Epithelial cell of esophagus (primary cell): ENCODE results near the gene BCAT1.

Source experiments
- DNase-seq: peaks from one replicate; pipeline ENCODE4 v3.0.0; 2010; ENCODE audit warnings: low read depth
- H3K4me3 ChIP-seq: 2 replicates; pipeline ENCODE4 v1.5.1; 2011; ENCODE audit warnings: mild to moderate bottlenecking, low read length, control low read depth
- TF ChIP-seq, protein P1 (sequence below): IDR thresholded peaks from 2 replicates; pipeline ENCODE4 v1.5.1; 2011; ENCODE audit warnings: low read depth, mild to moderate bottlenecking, low read length, control low read depth, inconsistent platforms; ENCODE audit not compliant: insufficient read depth; ENCODE audit errors: missing control alignments

BCAT1 gene

DNA sequence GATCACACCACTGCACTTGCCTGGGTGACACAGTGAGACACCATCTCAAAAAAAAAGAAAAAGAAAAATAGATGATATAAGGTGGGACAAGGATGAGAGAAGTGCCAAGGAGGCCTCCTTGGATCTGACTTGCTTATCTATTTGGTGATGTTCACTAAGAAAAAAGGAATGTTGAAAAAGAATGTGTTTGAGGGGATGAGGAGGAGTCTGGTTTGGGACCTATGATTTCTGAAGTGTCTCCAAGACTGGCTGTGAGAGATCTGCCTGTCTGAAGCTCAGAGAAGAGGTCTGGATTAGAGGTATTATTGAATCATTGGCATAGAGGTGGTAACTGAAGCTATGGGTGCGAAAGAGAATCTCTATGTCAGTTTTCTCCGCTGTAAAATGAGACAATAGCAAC, 42.8 kb downstream of the BCAT1 start:
- no peak for DNase-seq
- TF ChIP-seq, protein P1, sequence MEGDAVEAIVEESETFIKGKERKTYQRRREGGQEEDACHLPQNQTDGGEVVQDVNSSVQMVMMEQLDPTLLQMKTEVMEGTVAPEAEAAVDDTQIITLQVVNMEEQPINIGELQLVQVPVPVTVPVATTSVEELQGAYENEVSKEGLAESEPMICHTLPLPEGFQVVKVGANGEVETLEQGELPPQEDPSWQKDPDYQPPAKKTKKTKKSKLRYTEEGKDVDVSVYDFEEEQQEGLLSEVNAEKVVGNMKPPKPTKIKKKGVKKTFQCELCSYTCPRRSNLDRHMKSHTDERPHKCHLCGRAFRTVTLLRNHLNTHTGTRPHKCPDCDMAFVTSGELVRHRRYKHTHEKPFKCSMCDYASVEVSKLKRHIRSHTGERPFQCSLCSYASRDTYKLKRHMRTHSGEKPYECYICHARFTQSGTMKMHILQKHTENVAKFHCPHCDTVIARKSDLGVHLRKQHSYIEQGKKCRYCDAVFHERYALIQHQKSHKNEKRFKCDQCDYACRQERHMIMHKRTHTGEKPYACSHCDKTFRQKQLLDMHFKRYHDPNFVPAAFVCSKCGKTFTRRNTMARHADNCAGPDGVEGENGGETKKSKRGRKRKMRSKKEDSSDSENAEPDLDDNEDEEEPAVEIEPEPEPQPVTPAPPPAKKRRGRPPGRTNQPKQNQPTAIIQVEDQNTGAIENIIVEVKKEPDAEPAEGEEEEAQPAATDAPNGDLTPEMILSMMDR, result no peak
- H3K4me3 ChIP-seq, result no peak overlapping the region

DNA sequence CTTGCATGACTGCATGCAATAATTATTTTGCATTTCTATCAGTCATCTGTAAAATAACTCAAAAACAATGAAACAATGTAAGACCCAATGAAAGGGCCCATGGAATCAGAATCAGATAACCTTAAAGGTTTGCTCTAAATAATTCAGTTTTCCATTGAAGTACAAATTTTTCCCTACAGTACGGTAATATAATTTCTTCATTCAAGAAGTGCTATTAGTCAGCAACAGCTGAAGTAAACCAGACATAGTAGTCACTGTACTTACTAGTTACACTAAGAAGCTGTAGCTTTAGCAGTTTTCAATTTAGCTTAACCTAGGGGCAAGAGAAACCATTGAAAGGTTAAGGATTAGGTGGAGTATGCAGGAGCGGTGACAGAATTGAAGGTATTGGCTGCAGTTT, 43.5 kb downstream of the BCAT1 start:
- no peak for DNase-seq
- no peak overlapping the region for H3K4me3 ChIP-seq

DNA sequence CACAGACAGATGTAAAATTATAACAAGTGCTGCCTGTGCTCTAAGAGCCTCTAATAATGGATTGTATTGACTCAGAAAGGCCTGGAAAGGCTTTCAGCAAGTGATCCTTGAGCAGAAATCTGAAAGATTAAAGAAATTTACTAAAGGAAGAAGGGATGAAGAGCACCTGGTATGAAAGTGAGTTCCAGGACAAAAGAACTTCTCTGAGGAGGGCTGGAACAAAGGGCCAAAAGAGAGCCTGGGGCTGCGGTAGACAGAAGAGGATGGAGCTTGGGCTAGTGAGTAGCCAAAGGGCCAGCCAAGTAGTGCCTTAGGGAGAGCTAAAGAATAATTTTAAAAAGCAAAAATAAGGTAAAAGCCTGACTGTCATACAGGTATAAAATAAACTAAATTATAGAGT, 44.0 kb downstream of the BCAT1 start:
- TF ChIP-seq, protein P1, result no peak
- H3K4me3 ChIP-seq, result no peak overlapping the region
- DNase-seq, result no peak

More for the DNA sequence above, 43.5 kb downstream of the BCAT1 start:
- TF ChIP-seq, protein P1, result no peak

DNA sequence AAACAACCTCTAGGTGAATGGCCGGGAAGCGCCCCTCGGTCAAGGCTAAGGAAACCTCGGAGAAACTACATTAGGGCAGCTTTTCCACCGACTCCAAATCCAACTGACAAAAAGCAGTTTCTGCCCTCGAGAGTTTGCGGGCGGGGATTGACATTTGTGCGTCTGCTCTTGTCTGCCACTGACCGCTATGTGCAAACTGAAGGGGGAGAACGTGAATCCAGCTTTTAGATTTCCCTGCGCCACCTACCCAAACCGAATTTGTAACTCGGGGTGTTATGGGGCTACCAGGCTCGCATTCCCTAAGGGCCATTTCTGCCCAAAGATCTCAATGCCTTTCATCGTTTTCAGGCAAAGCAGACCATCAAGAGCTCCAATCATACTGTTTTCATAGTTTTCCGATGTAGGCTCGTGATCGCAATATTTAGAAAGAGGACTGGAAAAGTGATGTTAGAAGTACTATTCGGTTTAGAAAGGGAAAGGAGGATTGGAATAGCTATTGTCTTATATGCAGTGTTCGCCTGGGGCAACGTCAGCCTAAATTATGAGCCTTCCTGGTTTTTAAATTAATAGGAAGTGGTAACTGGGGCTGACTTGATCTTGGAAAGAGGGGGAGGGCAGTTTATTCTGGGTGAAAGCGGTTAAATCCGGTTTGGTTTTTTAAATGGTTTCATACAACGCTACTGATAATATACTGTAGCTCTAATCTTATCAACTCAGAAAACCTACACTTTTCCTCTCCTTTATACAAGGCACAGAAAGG, 45.4 kb downstream of the BCAT1 start:
- TF ChIP-seq, protein P1, result no peak
- peak overlapping the region; percentile 58 for H3K4me3 ChIP-seq
- no peak for DNase-seq

DNA sequence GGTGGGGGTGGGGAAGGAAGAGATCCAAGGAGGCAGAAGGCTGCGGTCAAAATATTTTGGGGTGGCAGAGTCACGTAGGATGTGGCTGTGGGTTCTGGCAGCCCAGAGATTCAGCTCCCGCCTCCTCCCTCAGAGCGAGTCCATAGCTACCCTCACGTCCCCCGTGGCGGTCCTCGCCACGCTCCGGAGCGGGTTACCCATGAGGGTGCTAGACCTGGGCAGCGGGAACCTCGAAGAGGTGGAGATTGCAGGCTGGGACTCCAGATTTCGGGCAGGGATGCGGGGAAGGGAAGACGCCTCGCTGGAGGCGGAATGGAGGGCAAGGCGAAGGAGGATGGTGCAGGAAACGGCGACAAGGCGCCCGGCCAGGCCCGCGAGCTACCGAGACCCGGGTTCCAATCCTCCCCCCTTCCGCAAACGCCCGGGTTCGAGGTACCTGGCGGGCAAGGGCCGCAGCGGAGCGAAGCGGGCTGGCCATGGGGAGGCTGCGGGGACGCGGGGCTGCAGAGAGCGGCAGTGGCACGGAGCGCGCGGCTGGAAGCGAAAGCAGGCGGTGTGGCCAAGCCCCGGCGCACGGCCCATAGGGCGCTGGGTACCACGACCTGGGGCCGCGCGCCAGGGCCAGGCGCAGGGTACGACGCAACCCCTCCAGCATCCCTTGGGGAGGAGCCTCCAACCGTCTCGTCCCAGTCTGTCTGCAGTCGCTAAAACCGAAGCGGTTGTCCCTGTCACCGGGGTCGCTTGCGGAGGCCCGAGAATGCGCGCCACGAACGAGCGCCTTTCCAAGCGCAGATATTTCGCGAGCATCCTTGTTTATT, 46.2 kb downstream of the BCAT1 start:
- H3K4me3 ChIP-seq, result peak overlapping the region; percentile 58
- peak; percentile 43 for DNase-seq
- TF ChIP-seq, protein P1, result no peak

DNA sequence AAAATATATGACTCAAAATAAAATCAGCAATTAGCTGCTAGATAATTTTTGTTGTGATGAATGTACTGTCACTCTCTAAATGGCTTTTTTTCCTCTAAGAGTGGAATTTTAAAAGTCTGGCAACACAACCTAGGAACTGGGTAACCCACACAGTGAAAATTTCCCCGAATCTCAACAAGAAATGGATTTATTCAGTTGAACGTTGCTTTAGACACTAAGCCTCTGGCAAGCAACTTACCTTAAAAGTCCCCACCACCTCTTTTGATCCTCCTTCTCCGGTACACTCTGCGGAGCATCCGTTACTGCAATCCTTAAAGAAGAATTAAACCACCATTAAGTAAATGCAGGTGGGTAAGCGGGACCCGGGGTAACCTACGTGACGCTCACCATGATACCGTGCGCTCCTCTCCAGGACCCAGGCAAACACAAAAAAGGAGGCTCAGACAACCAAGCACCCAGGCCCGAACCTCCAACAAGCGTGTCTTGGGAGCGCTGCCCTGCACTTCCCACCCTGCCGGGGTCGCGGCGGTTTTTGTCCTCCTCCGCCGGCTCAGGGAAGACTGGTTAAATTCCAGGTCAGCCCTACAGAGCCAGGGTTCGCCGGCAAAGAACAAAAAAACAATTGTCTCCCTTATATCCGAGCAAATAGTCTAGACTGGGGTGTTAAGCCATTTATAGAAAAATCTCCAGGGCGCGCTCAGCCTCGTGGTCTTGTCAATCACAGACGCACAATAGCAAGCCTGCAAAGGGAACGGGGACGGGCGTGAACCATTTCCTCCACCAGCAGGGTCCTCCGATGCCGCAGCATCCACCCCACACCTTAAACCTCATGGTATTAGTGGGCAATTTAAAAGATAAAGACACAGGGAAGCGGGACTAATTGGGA, 47.1 kb downstream of the BCAT1 start:
- peak; percentile 41 for DNase-seq
- peak overlapping the region; percentile 58 for H3K4me3 ChIP-seq

More for the DNA sequence above, 47.1 kb downstream of the BCAT1 start:
- TF ChIP-seq, protein P1, result no peak
